Left renal pelvis (tissue), 4 donors: ENCODE data around the gene IMPG1. TPM values are rescaled to one million over a fixed set of nuclear protein-coding genes. Genes with fewer than 3 reads are reported as not detected.
A peak's percentile ranks its signal among the peaks of the same experiment; 100 is the strongest.
"Not testable (repeated sequence)": the region's sequence is repeated elsewhere in the genome, so short reads cannot be mapped to it uniquely, and the experiment has no call there.

ENCODE experiments used
- DNase-seq, 4 donors: peaks; one replicate each; pipeline ENCODE4 v3.0.0-alpha.2; 2013; ENCODE audit warnings: low read depth in 4 of 4, low spot score in 3 of 4
- polyA plus RNA-seq, 4 donors: library from polyadenylated mRNA; unstranded; fragments of 120-200 nt; gene quantifications; one replicate each; pipeline ENCODE4 v1.2.1, GENCODE V29; 2013; ENCODE audit not compliant: insufficient read length in 4 of 4

Gene IMPG1
- polyA plus RNA-seq, 4 donors, result 0.52 to 3.7 (median 3.0) TPM

- not testable (repeated sequence) for DNase-seq
These were observed 172.2 kb downstream of the IMPG1 start for GRCh38 chr6:75900216-75900615.

GRCh38 chr6:75896526-75896925 is 175.9 kb downstream of the IMPG1 start:
- no peak for DNase-seq

- DNase-seq, result no peak
These were observed 178.7 kb downstream of the IMPG1 start for GRCh38 chr6:75893776-75894152.

- peak in 3 of 4 donors; percentile 43 to 62 (median 44) for DNase-seq
These were observed 179.2 kb downstream of the IMPG1 start for GRCh38 chr6:75893058-75893775.

GRCh38 chr6:75892384-75892783 is 180.1 kb downstream of the IMPG1 start:
- DNase-seq, result no peak

- DNase-seq, result no peak
These were observed 187.6 kb downstream of the IMPG1 start for GRCh38 chr6:75884822-75885221.

- no peak for DNase-seq
These were observed 189.7 kb downstream of the IMPG1 start for GRCh38 chr6:75882734-75883133.

GRCh38 chr6:75880305-75880704 is 192.2 kb downstream of the IMPG1 start:
- no peak for DNase-seq

- no peak for DNase-seq
These were observed 196.3 kb downstream of the IMPG1 start for GRCh38 chr6:75876152-75876551.

GRCh38 chr6:75874224-75874623 is 198.2 kb downstream of the IMPG1 start:
- DNase-seq, result no peak
